Thoracic aorta (tissue), 2 donors: Measurements from ENCODE around the gene PODXL2. TPM values are rescaled to one million over a fixed set of nuclear protein-coding genes. Genes with fewer than 3 reads are reported as not detected.

Experiments used
- ATAC-seq: fragments of 150-250 bp; one replicate; pipeline ENCODE4 v1.8.0; 2017; ENCODE audit warnings: low read depth; ENCODE audit not compliant: insufficient number of reproducible peaks, low FRiP score
- DNase-seq: peaks from one replicate; pipeline ENCODE4 v3.0.0-alpha.2; 2020; ENCODE audit warnings: low spot score
- H3K27ac ChIP-seq, 2 donors: fragments of 200-600 bp; sonication (generic); 1 replicate in 1 of 2; 2 replicates in 1 of 2; pipeline ENCODE4 v1.5.1; 2016; ENCODE audit warnings: mild to moderate bottlenecking in 2 of 2, moderate library complexity in 2 of 2
- H3K27me3 ChIP-seq: fragments of 200-600 bp; sonication (generic); replicated peaks from 2 replicates; pipeline ENCODE4 v1.6.0; 2016; ENCODE audit warnings: mild to moderate bottlenecking; ENCODE audit not compliant: insufficient read depth
- H3K36me3 ChIP-seq: fragments of 200-600 bp; sonication (generic); one replicate; pipeline ENCODE4 v1.5.1; 2016
- H3K4me1 ChIP-seq, 2 donors: fragments of 200-600 bp; sonication (generic); 1 replicate in 1 of 2; 2 replicates in 1 of 2; pipeline versions ENCODE4 v1.5.1 to v1.6.0; 2016; ENCODE audit warnings: low read depth in 2 of 2, mild to moderate bottlenecking in 1 of 2; ENCODE audit not compliant: control insufficient read depth in 1 of 2
- H3K4me3 ChIP-seq: fragments of 200-600 bp; sonication (generic); 2 replicates; pipeline ENCODE4 v1.5.1; 2016; ENCODE audit warnings: mild to moderate bottlenecking
- H3K9me3 ChIP-seq: fragments of 200-600 bp; sonication (generic); 2 replicates; pipeline ENCODE4 v1.5.1; 2016
- CTCF ChIP-seq: fragments of 200-600 bp; sonication (generic); IDR thresholded peaks from one replicate; pipeline ENCODE4 v1.5.1; 2019; ENCODE audit warnings: antibody characterized with exemption
- total RNA-seq, 2 donors: library from RNA; depleted of rRNA; stranded (reverse); fragments of >200 nt; gene quantifications; one replicate each; pipeline versions ENCODE4 v1.1.0 to v1.2.3, GENCODE V29; 2016

The PODXL2 gene
- total RNA-seq, 2 donors from 2014 or later: 2.8 to 7.8 TPM

GRCh38 chr3:127667119-127667681 lies 38.2 kb downstream of the PODXL2 start:
- no peak overlapping the region for H3K27ac ChIP-seq
- no peaks in the 10 kb centered on the region for H3K9me3 ChIP-seq
- no peaks in the 10 kb centered on the region for H3K36me3 ChIP-seq
- no peak overlapping the region for H3K4me3 ChIP-seq
- TF ChIP-seq CTCF: no peak
- DNase-seq: no peak
- peaks cover 5 to 10% of the 10 kb centered on the region in 2 donors for H3K4me1 ChIP-seq
- H3K27me3 ChIP-seq: no peaks in the 10 kb centered on the region
- no peak for ATAC-seq

GRCh38 chr3:127668906-127669305 lies 39.9 kb downstream of the PODXL2 start:
- H3K9me3 ChIP-seq: no peaks in the 10 kb centered on the region
- no peaks in the 10 kb centered on the region for H3K36me3 ChIP-seq
- peaks cover 10 to 16% of the 10 kb centered on the region in 2 donors for H3K4me1 ChIP-seq
- no peaks in the 10 kb centered on the region for H3K27me3 ChIP-seq
- no peak overlapping the region for H3K27ac ChIP-seq
- DNase-seq (no peak), ATAC-seq (no peak)
- TF ChIP-seq CTCF: no peak
- no peak overlapping the region for H3K4me3 ChIP-seq

GRCh38 chr3:127669541-127670228 lies 40.7 kb downstream of the PODXL2 start:
- no peaks in the 10 kb centered on the region for H3K36me3 ChIP-seq
- DNase-seq (no peak), ATAC-seq (no peak)
- H3K9me3 ChIP-seq: no peaks in the 10 kb centered on the region
- no peak overlapping the region for H3K27ac ChIP-seq
- TF ChIP-seq CTCF: no peak
- peaks cover 16 to 23% of the 10 kb centered on the region in 2 donors for H3K4me1 ChIP-seq
- H3K27me3 ChIP-seq: no peaks in the 10 kb centered on the region
- H3K4me3 ChIP-seq: no peak overlapping the region

- no peak for TF ChIP-seq CTCF
- Histone ChIP-seq H3K4me3 (no peak overlapping the region), H3K27me3 (no peaks in the 10 kb centered on the region), H3K36me3 (no peaks in the 10 kb centered on the region), H3K9me3 (no peaks in the 10 kb centered on the region), H3K4me1 (peaks cover 16 to 28% of the 10 kb centered on the region in 2 donors), H3K27ac (no peak overlapping the region)
- ATAC-seq (no peak), DNase-seq (no peak)
Observed at GRCh38 chr3:127670229-127670559, 41.2 kb downstream of the PODXL2 start.

GRCh38 chr3:127670761-127671522 lies 42.0 kb downstream of the PODXL2 start:
- H3K27me3 ChIP-seq: no peaks in the 10 kb centered on the region
- peaks cover 2% of the 10 kb centered on the region for H3K36me3 ChIP-seq
- DNase-seq (no peak), ATAC-seq (no peak)
- H3K4me1 ChIP-seq: peaks cover 16 to 34% of the 10 kb centered on the region in 2 donors
- no peaks in the 10 kb centered on the region for H3K9me3 ChIP-seq
- TF ChIP-seq CTCF: no peak
- no peak overlapping the region for H3K27ac ChIP-seq
- H3K4me3 ChIP-seq: no peak overlapping the region
